ENCODE measurements around the gene LBHD2. TPM values are rescaled to one million over a fixed set of nuclear protein-coding genes. Genes with fewer than 3 reads are reported as not detected.

The LBHD2 gene
- total and polyA plus RNA-seq, 2 of the 13 experiments (the other 11 are each of a cell fraction or from before 2014, with no cell fraction given) = 0.67 to 1.00 TPM

GRCh38 chr14:103126088-103126872 is 42.3 kb downstream of the LBHD2 start:
- H4K20me1 ChIP-seq (ENCODE audit: insufficient read depth, low read length) = no peaks in the 10 kb centered on the region; the same call in 1 of the 2 replicates
- no peaks in the 10 kb centered on the region for H3K9me3 ChIP-seq (ENCODE audit: low read length)
- no TSS peak for BruUV-seq (replicated peaks)
- no peak for ATAC-seq
- H2AFZ ChIP-seq (ENCODE audit: low read length) = no peak overlapping the region
- POLR2A ChIA-PET = interaction anchor here (0.8 to 1.5 kb wide), 6 partner anchors 10 to 208 kb away, joined by 3 to 7 read pairs (median 5); partner anchors contain the start of gene EIF5
- DNase-seq (ENCODE audit: low spot score) = no peak
- peaks cover 30% of the 10 kb centered on the region for H3K4me1 ChIP-seq (ENCODE audit: insufficient read depth, low read length)
- H3K79me2 ChIP-seq (ENCODE audit: insufficient read depth, low read length) = no peaks in the 10 kb centered on the region
- peak overlapping the region; percentile 80 for H3K4me2 ChIP-seq (ENCODE audit: low read depth, low read length)
- peaks cover 7 to 67% of the 10 kb centered on the region in 2 experiments; a peak in 4 of 5 replicates for H3K27me3 ChIP-seq (ENCODE audit: control insufficient read depth in 1 of 2, insufficient read depth in 2 of 2, low read length in 2 of 2)
- H3K27ac ChIP-seq (ENCODE audit: extremely low read length, insufficient read depth, low read length) = no peak overlapping the region
- FAIRE-seq = no peak
- no peaks in the 10 kb centered on the region for H3K36me3 ChIP-seq (replicated peaks in 1 of 2; ENCODE audit: control insufficient read depth in 1 of 2, insufficient read depth in 2 of 2, low read length in 2 of 2)
- no peak for TF ChIP-seq PATZ1 (CRISPR knock-in tag; IDR thresholded peaks at IDR 0.05)
- no peak for TF ChIP-seq POGK (CRISPR knock-in tag; conservative IDR thresholded peaks at IDR 0.05)
- 0 out of 2 replicates have a peak, but pooled peaks have one; percentile 30 for TF ChIP-seq ZNF788 (CRISPR knock-in tag; IDR thresholded peaks at IDR 0.05; ENCODE audit: borderline replicate concordance)
- no peak for TF ChIP-seq SP5 (CRISPR knock-in tag; IDR thresholded peaks at IDR 0.05; ENCODE audit: borderline replicate concordance, low read depth)
- in situ Hi-C loops (cut with HindIII; ENCODE audit: extremely low pct_ligation_motif_present, low pct_unique_long_range_greater_than_20kb) (no loop called here), intact Hi-C loops (cut with micrococcal nuclease; ENCODE audit: unreplicated experiment) (no loop called here)
- WGBS (ENCODE audit: low lambda C conversion rate) = 25% methylated on average over 15 of the region's 22 CpGs
- H3K9ac ChIP-seq (ENCODE audit: insufficient read depth, low read depth, low read length) = no peak overlapping the region
- peak overlapping the region in 2 of 3 experiments; percentile 11 to 65; a peak in 4 of 6 replicates for H3K4me3 ChIP-seq (replicated peaks in 1 of 3; ENCODE audit: insufficient read depth in 1 of 3, low read depth in 2 of 3, low read length in 3 of 3)
- CTCF ChIA-PET (ENCODE audit: low intra/inter-chr PET ratio, low total read pairs) = interaction anchor here (0.9 to 1.8 kb wide), 4 partner anchors 21 to 166 kb away, joined by 4 to 10 read pairs (median 6); no protein-coding TSS in a partner anchor
